GM19328 (cell line): ENCODE measurements around the gene KL.

Source experiments
- ATAC-seq: cut with Tn5 transposase; IDR thresholded peaks from one replicate; pipeline ENCODE4 v1.9.1; 2021; ENCODE audit warnings: mild to moderate bottlenecking, moderate library complexity; ENCODE audit not compliant: unreplicated experiment

KL gene

DNA sequence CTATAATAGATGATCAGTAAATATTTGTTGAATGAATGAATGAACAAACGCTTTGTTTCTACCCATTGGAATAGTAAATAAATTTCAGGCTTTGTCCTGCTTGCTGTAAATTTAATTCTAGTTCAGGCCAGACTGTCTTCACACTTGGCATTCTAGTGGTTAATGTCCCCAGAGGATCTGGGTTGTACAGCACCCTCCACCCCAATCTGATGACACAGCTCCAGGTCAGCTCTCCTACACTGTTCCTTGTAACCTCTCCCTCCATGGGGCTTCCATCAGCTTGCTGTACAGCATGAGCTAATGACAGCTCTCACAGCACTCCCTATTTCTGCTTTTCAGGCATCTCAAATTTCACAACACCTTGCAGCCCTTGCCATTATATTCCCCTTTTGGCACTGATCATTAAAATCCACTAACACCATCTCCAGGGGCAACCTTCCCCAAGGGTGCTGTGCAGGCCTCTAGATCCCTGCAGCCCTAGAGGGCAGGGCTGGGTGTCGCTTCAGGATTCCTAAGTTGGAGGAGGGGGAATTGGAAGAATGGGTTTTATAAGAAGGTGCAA is 12.7 kb upstream of the KL start:
- ATAC-seq, result no peak

DNA sequence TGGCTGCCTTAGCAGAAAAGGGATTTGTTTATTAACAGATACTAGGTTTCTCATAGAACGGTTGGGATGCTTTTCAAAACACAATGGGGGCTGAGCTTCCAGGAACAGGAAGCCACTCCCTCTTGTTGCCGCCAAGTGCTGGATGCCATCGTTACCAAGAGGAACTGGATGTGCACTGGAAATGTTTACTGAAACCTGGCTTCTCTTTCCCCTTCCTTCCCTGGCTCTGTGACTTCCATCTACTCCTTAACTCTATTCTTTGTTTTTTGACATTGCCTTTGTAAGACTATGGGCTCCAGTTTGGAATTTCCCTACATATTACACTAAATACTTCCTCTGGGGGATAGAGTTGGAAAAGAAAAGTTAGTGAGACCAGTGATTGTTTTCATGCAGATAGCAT is 11.7 kb upstream of the KL start:
- ATAC-seq, result no peak

DNA sequence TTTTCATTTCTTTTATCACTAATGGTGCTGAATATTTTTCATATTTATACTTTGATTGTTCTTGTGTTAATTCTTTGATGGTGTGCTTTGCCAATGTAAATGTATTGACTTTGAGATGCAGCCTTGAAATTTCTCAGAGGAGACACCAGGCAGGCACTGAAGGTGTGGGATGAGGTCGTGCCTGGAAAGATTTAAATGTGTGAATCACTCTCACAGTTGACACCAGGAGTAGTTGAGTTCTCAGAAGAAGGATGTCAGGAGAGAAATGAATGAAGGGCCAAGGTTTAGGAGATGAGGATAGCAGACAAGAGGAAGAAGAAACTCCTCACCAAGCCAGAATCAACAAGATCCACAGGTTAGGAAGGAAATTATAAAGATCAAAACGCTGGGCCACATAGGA is 10.1 kb upstream of the KL start:
- ATAC-seq, result no peak

DNA sequence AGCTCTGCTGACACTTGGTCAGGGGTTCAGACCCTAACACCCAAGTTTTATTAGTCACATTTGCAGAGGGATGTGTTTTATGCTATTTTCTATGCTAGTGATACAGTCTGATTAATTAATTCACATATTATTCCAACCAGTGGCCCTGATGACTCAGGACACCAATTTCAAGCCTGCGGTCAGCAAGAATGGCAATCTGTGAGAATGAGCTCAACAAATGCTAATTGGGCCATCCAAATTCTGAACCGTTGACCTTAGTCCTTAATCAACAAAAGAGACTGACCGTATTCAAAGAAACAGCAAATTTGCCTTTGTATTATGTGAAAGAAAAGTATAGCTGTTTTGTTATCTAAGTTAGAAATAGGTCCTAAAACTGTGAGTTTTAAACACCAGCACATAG is 9.6 kb upstream of the KL start:
- ATAC-seq, result no peak

DNA sequence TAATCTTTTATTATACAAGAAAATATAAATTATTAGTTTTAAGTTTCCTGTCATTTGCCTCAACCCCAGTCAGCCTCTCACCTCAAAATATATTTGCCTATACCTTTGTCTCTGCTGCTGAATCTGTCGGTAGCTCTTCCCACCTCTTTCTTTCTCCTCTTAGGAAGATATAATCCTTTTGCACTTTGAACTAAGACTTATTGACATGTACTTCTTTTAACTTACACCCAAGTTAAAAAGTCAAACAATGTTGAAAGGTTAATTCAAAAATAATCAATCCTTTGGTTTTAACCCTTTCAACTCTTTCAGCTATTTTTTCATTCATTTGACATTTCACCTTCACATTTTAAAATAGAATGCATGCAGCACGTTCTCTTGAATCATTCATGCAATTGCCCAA is 9.0 kb upstream of the KL start:
- ATAC-seq, result no peak

DNA sequence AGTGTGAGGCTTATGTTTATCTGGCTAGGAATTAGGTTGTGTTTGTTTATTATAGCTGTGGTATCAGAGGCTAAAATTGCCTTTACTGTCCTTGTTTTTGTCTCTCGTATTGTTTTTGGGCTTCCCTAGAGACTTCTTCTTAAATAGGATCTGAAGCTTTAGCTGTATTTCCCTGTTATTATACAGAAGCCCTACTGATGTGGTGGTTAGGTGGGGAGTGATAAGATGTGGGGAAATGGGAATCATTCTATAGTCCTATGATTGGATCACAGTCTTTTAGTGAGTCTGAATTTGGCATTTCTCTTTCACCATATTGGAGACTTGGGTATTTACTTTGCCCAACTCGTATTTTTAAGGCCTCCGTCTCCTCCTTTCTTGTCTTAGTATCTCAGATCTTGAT is 8.3 kb upstream of the KL start:
- no peak for ATAC-seq

DNA sequence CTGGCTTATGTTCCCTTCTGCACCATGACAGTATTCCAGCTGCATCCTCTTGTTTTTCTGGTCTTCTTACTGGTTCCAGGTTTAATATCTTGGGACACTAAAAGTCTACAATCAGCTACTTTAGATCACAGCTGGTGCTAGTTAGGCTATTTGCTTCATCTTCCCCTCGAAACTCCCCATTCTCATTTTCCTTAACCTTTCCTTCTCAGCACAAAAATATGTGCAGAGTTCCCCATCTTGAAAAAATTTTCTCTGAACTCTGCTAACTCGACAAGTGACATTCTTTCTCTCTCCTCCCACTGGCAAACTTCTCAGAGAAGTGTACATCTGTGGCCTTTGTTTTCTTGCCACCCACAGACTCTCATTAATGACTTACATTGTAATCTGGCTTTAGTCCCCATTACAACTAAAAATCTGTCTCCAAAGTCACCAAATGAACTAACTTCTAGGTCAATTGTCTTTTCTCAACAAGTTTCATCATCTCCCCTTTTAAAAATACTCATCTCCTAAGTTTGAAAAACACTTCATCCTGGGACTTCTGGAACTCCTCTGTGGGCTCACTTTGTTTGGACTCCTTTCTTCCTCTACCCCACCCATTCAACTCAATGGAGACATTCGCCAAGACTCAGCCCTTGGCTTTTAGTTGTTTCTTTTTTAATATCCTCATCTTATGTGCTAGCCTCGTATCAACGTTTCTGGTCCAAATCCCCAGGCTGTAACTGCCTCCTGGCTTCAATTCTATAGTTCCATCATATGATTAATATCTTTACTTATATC is 7.1 kb upstream of the KL start:
- no peak for ATAC-seq

DNA sequence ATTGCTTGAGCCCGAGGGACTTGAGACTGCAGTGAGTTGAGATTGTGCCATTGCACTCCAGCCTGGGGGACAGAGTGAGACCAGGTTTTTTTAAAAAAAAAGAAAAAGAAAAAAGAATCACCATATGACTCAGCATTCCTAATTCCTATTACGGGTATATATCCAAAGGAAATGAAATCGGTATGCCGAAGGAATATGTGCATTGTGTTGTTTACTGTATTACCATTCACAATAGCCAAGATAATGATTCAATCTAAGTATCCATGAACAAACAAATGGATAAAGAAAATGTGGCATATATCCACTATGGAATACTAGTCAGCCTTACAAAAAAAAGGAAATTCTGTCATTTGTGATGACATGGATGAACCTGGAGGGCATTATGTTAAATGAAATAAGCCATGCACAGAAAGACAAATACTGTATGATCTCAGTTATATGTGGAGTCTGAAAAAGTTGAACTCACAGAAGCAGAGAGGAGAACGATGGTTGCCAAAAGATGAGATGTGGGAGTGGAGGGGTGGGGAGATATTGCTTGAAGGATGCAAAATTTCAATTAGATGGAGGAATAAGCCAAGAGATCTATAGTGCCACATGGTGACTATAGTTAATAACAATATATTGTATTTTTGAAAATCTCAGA is 4.3 kb upstream of the KL start:
- no peak for ATAC-seq

DNA sequence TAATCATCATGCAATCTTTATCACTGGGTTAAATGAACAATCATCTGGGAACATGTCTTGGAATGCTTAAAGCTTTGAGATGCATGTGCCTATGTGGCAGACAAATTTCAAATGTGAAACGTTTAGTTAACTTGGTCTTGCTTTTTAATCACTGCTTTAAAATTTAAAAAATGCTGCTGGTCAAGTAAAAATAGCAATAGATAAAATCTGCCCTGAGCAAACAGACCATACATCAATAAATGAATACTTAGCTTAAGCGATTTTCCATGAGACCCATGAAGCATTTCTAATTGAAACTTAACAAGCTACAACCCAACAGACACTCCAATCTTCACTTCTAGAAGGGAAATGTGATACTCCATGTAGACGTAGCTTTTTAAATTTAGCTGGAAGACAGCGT is 1.9 kb upstream of the KL start:
- ATAC-seq, result no peak

DNA sequence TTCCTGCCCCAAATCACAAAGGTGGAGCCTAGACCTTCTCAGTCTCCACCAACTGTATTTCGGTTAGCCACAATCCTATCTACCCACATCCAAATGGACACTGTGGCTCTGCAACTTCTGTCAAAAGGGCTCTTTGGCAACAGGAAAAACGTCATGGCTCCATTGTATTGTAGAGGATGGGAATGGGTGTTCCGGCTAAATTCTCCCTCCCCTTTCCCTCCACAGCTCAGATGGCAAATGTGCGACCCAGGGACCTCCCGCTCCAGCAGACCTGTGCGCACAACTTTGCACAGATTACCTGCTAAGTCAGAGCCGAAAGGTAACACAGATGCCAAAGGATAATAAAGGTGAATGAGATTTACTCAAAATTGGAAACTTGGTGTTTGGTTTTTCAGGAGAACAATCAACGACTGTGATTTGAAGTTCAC is 968 bp upstream of the KL start:
- ATAC-seq, result no peak

DNA sequence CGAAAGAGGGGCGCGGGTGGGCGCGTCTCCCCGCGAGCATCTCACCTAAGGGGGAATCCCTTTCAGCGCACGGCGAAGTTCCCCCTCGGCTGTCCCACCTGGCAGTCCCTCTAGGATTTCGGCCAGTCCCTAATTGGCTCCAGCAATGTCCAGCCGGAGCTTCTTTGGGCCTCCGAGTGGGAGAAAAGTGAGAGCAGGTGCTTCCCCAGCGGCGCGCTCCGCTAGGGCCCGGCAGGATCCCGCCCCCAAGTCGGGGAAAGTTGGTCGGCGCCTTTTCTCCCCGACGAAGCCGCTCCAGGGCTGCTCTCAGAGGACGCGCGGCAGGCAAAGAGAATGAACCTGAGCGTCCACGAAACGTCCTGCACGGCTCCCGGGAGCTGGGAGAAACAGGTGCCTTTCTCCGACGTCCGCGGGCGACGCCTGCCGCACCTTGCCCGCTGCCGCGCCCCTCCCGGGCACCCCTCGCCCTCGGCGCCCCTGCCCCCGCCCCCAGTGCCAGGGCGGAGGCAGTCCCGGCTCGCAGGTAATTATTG is 366 bp upstream of the KL start:
- ATAC-seq, result no peak

DNA sequence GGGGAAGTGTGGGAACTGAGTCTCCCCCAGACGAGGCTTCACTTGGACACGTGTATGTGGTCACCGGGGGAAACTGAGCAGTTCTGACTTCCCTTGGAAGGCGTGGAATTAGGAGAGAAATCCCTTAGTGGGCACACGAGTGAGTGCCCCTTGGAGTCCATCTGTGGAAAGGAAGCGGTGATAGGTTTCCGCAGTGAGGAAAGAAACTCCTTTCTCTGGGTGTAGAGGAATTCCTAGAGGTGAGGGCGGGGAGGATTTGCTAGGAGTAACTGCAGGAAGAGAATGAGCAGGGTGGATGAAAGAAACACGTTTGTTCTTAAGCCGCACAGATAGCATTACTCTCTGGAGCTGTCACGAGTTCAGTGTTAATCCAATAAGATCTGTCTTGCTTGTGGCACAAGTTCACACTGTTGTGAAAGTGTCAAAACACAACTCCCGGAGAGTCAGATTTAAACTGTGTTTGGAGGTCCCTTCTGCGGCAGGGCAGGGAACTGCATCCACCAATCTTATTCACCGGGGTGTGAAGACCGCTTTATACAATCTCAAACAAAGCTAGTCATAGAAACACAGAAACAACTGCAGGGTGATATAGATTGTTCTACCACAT is 1.2 kb downstream of the KL start:
- peak; percentile 54 for ATAC-seq

DNA sequence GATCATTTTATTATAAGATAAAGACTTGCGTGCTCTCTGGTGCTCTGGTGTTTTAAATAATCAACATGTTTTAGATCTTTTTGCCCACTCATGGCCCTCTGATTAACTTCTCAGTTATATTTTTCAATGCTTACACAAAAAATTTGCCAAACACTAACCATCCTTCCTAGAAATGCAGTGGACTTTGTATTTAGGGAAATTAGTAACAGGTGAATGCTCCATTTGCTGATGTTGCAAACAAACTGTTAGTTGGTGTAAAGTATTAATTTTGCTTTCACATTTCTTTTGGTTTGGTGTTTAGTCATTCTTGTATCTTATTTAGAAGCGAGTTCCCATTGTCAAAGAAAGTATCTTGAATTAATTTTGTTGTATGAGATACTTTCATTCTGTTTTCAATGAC is 2.7 kb downstream of the KL start:
- ATAC-seq, result no peak

DNA sequence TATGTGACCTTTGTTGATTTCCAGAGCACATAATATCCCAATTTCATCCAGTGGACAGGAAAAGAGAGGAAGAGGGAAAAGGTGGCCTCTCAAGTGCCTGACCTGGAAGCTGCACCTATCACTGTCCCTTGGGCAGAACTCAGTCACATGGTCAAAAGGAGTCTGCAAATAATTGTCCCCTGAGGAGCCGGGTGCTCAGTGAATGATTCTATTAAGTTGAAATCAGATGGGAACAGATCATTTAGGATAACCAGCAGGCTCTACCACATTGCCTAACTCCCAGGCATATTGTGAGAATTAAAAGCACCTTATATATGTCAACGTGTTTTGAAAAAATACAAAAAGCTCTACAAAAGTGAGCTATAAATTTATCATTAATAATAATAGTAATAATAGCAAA is 6.8 kb downstream of the KL start:
- ATAC-seq, result no peak

DNA sequence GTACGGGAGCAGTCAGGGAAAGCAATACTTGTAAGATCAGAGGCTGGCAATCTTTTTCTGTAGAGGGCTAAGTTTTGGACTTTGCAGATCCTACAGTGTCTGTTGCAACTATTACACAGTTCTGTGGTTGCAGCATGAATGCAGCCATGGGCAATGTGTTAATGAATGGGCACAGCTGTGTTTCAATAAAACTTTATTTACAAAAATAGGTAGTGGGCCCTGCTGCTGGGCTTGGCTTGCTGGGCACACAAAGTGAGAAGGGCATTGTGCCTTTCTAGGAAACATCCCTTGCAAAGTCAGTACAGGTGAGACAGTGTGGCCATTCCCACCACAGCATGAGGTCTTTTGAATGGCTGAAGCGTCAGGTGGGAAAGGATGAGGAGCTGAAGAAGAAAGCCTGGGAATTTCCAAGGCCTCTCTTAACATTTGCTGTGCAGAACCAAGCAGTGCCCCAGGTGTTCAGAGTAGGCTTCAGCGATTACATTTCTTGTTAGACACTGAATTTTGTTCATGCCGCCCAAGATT is 9.1 kb downstream of the KL start:
- ATAC-seq, result no peak

DNA sequence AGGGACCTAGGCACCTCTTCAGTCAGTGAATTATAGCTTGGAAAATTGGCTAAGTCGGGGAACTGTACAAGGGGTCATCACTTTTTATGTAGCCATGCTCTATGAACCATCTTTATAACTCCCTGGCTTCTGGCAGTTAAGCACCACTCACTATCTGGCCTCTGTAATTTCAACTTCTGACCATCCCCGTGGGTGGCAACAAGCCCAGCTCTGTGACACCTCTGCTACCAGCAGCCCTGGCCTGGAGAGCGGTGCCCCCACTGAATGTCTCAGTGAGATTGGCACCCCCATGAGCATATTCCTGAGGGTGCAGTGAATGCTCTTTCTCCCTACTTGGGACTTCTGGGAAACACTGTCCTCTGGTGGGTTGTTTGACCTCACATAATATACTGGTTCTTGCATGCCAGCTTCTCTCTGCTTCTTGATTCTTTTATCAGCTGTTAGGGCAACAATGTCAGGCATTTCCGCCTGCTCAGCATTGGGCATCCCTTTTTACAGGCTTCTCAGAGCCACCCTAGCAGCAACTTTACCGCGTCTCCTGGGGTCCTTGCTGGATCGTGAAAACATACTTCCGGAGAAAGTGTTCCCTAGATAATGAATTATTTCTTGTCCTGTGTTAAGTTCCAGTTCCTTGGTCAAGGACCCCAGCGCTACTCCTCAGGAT is 10.4 kb downstream of the KL start:
- no peak for ATAC-seq

DNA sequence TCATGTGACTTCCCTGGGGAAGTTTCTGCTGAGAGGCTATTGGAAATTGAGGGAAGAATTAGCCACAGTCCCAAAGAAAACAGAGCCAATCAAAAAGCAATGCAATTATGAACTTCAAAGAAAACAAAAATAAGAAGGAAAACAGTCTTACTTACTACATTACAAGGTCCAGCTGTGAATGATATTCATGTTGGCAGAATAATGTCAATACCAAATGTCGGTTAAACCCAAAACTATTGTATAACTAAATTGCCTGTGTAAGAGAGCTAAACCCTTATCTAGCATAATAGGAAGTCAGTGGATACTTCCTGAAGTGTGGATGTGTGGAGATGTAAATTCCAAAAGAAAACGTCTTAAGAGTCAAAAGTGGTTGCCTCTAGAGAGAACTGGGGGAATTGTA is 12.4 kb downstream of the KL start:
- ATAC-seq, result no peak

DNA sequence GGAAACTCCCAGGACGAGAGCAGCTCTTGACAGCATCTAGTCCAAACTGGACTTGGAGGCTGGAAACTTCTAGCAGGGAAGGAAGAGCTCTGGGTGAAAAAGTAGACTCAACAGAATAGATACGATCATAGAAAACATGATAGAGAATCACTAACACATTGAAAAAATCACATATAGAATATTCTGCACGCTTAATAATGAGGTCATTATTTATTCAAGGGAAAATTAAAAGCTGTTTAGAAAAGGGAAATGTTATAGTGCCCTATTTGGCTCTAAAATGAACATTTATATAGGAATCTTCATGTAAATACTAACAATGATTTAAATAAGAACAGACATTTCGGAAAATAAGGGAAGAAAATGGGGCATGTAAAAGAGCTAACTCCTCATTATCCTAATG is 15.1 kb downstream of the KL start:
- ATAC-seq, result no peak

DNA sequence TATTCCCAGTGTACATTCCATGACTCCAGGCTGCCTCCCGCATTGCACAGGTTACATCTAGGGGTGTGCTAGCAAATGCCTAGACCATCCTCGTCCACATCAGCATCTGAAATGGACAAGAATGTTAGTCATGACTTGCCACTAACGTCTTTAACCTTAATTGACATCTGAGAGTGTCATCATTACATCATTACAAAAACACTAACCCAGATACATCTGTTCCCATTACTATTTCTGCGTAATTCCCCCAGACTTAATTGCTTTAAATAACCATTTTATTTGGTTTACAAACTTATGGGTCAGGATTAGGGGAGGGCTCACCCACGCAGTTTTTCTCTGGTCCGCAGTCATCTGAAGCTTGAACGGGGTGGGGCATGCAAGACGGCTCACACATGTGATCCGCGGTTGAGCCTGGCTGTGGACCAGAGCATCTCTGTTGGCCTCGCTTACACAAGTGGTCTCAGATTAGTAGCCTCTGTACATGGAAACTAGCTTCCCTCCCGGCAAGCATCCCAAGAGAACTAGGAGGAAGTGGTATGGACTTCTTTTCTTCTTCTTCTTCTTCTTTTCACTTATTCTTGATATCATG is 15.9 kb downstream of the KL start:
- ATAC-seq, result no peak

DNA sequence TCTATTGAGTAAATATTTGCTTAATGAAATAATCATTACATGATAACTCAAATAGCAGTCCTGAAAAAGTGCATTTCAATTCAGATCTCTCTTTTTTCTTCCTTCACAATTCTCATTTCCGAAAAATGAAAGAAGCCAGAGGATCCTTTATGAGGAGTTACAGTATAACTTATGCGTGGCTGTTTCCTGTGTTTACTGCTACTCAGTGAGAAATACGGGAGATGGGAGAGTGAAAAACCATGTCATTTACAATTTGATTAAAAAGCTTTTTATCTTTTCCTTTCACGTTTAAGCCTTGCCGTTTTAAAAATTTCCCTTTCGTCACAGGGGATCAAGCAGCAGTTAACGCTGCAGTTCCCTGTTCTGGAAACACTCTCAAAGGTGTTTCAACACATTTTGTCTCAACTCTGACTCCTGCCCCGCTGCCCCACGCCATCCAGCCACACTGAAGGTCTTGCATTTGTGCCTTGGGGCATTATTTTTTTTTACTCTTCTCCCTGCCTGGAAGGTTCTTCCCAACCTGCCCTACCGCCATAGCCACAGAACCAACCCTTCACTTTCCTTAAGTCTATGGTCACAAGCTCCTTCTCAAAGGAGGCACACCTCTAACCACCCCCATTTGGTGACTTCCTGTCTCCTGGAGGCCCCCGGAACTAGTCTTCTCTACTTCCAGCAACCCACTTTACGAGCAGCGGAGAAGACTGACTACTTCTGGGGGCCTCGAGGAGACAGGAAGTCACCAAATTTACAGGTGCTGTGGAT is 17.0 kb downstream of the KL start:
- peak; percentile 72 for ATAC-seq
